SK-N-SH treated with all-trans-retinoic acid at 6 μM for 48 hours (cell line): Measurements from ENCODE around the gene RAB39A.

Experiments used
- CREB5 ChIP-seq: fragments of 250-450 bp; sonication (Bioruptor Pico); IDR thresholded peaks from 2 replicates; pipeline ENCODE4 v1.5.1; 2020; ENCODE audit warnings: low read depth, mild to moderate bottlenecking, moderate library complexity
- CSDC2 ChIP-seq: fragments of 250-450 bp; sonication (Bioruptor Pico); IDR thresholded peaks from 2 replicates; pipeline ENCODE4 v1.5.0; 2020; ENCODE audit warnings: mild to moderate bottlenecking, moderate library complexity
- CSRNP3 ChIP-seq: fragments of 250-450 bp; sonication (Bioruptor Pico); IDR thresholded peaks from 2 replicates; pipeline ENCODE4 v1.5.1; 2021; ENCODE audit warnings: mild to moderate bottlenecking, moderate library complexity
- GLIS3 ChIP-seq: fragments of 250-450 bp; sonication (Bioruptor Pico); IDR thresholded peaks from 2 replicates; pipeline ENCODE4 v1.5.0; 2020; ENCODE audit warnings: mild to moderate bottlenecking, moderate library complexity
- OSR1 ChIP-seq: fragments of 250-450 bp; sonication (Bioruptor Pico); IDR thresholded peaks from 2 replicates; pipeline ENCODE4 v1.8.0; 2022; ENCODE audit warnings: moderate library complexity, mild to moderate bottlenecking, inconsistent platforms
- PATZ1 ChIP-seq: fragments of 250-450 bp; sonication (Bioruptor Pico); IDR thresholded peaks from 2 replicates; pipeline ENCODE4 v1.8.0; 2020; ENCODE audit warnings: mild to moderate bottlenecking, moderate library complexity, borderline replicate concordance
- SNAI2 ChIP-seq: fragments of 250-450 bp; sonication (Bioruptor Pico); IDR thresholded peaks from 2 replicates; pipeline ENCODE4 v1.5.0; 2020; ENCODE audit warnings: mild to moderate bottlenecking, moderate library complexity
- ZC3H10 ChIP-seq: fragments of 250-450 bp; sonication (Bioruptor Pico); IDR thresholded peaks from 2 replicates; pipeline ENCODE4 v1.5.1; 2021; ENCODE audit warnings: mild to moderate bottlenecking, moderate library complexity
- ZFP30 ChIP-seq: fragments of 450-650 bp; formaldehyde crosslinking; IDR thresholded peaks from 2 replicates; pipeline ENCODE4 v1.5.0; 2022; ENCODE audit warnings: mild to moderate bottlenecking, moderate library complexity

GRCh38 chr11:107962181-107962580, 33.9 kb downstream of the RAB39A start:
- no peak for TF ChIP-seq OSR1 (CRISPR knock-in tag)
- no peak for TF ChIP-seq PATZ1
- no peak for TF ChIP-seq GLIS3 (CRISPR knock-in tag)
- TF ChIP-seq ZFP30 (CRISPR knock-in tag), result no peak
- TF ChIP-seq ZC3H10 (CRISPR knock-in tag), result no peak
- no peak for TF ChIP-seq CSDC2 (CRISPR knock-in tag)
- TF ChIP-seq CSRNP3 (CRISPR knock-in tag), result no peak
- no peak for TF ChIP-seq CREB5 (CRISPR knock-in tag)
- TF ChIP-seq SNAI2 (CRISPR knock-in tag), result no peak
